HepG2 (cell line): Measurements from ENCODE around the gene PPP2R5C. TPM values are rescaled to one million over a fixed set of nuclear protein-coding genes. Genes with fewer than 3 reads are reported as not detected.

Experiments
- EP300 ChIP-seq, 3 experiments: sonication (generic) in 1 of 3; formaldehyde crosslinking in 1 of 3; IDR thresholded peaks; 2 replicates each; pipeline versions ENCODE4 v1.5.1 to v1.6.1; 2011 to 2020; ENCODE audit warnings: low read depth in 2 of 3, low read length in 2 of 3, borderline replicate concordance in 1 of 3, improper control_type of control experiment in 1 of 3, mild to moderate bottlenecking in 1 of 3, missing genetic modification reagents in 1 of 3, moderate library complexity in 1 of 3
- HMG20B ChIP-seq: conservative IDR thresholded peaks from 2 replicates; pipeline ENCODE4 v1.6.1; 2016; ENCODE audit warnings: missing genetic modification reagents, missing compliant biosample characterization
- ISL2 ChIP-seq: sonication (generic); formaldehyde crosslinking; IDR thresholded peaks from 2 replicates; pipeline ENCODE4 v1.5.0; 2020; ENCODE audit warnings: missing genetic modification reagents
- KLF11 ChIP-seq: IDR thresholded peaks from 2 replicates; pipeline ENCODE4 v1.6.1; 2016; ENCODE audit warnings: missing compliant biosample characterization
- NFE2L1 ChIP-seq: sonication (generic); formaldehyde crosslinking; IDR thresholded peaks from 2 replicates; pipeline ENCODE4 v1.4.0; 2020; ENCODE audit warnings: missing genetic modification reagents, mild to moderate bottlenecking, borderline replicate concordance
- RFX3 ChIP-seq: IDR thresholded peaks from 2 replicates; pipeline ENCODE4 v1.6.1; 2016; ENCODE audit warnings: missing biosample characterization, missing genetic modification reagents
- ZFP1 ChIP-seq: IDR thresholded peaks from 2 replicates; pipeline ENCODE4 v1.6.1; 2016
- ZNF121 ChIP-seq: sonication (generic); formaldehyde crosslinking; IDR thresholded peaks from 2 replicates; pipeline ENCODE4 v1.5.0; 2020; ENCODE audit warnings: mild to moderate bottlenecking, missing genetic modification reagents
- ZNF180 ChIP-seq: sonication (generic); formaldehyde crosslinking; IDR thresholded peaks from 2 replicates; pipeline ENCODE4 v1.4.0; 2020; ENCODE audit warnings: low read depth, missing genetic modification reagents, borderline replicate concordance
- ZNF234 ChIP-seq: sonication (generic); formaldehyde crosslinking; conservative IDR thresholded peaks from 2 replicates; pipeline ENCODE4 v1.5.1; 2020; ENCODE audit warnings: mild to moderate bottlenecking, missing genetic modification reagents
- ZNF326 ChIP-seq: sonication (generic); formaldehyde crosslinking; IDR thresholded peaks from 2 replicates; pipeline ENCODE4 v1.4.0; 2020; ENCODE audit warnings: missing genetic modification reagents, borderline replicate concordance
- ZNF501 ChIP-seq: sonication (generic); formaldehyde crosslinking; IDR thresholded peaks from 2 replicates; pipeline ENCODE4 v1.5.1; 2020; ENCODE audit warnings: mild to moderate bottlenecking, moderate library complexity, missing genetic modification reagents
- ZNF543 ChIP-seq: sonication (generic); formaldehyde crosslinking; IDR thresholded peaks from 2 replicates; pipeline ENCODE4 v1.4.0; 2020; ENCODE audit warnings: mild to moderate bottlenecking, missing genetic modification reagents
- ZNF547 ChIP-seq: sonication (generic); formaldehyde crosslinking; IDR thresholded peaks from 2 replicates; pipeline ENCODE4 v1.5.1; 2020; ENCODE audit warnings: mild to moderate bottlenecking, missing genetic modification reagents
- ZNF772 ChIP-seq: sonication (generic); formaldehyde crosslinking; IDR thresholded peaks from 2 replicates; pipeline ENCODE4 v1.5.0; 2020; ENCODE audit warnings: mild to moderate bottlenecking, missing genetic modification reagents
- ZSCAN30 ChIP-seq: sonication (generic); formaldehyde crosslinking; IDR thresholded peaks from 2 replicates; pipeline ENCODE4 v1.5.0; 2020; ENCODE audit warnings: mild to moderate bottlenecking, missing genetic modification reagents
- polyA plus RNA-seq, 8 experiments: library from polyadenylated mRNA; depleted of rRNA in 3 of 8; stranded (reverse) in 7 of 8; unstranded in 1 of 8; fragments of >200 nt; fragmentation: Illumina TruSeq in 4 of 8; extraction: Trizol in 4 of 8; gene quantifications; 2 replicates each; pipeline versions ENCODE4 v1.2.1 to v1.2.3, GENCODE V29; 2011 to 2016; ENCODE audit warnings: low read depth in 4 of 8, missing spikeins in 1 of 8, mixed read lengths in 1 of 8; ENCODE audit not compliant: insufficient read depth in 1 of 8
- total RNA-seq, 5 experiments: library from RNA; depleted of rRNA; stranded (reverse); fragments of >200 nt; fragmentation: Illumina TruSeq; extraction: Trizol; gene quantifications; 2 replicates each; pipeline ENCODE4 v1.2.3, GENCODE V29; 2016; ENCODE audit warnings: low read depth in 1 of 5
- TF ChIP-seq, protein P1 (sequence below): IDR thresholded peaks from 2 replicates; pipeline ENCODE4 v1.6.1; 2012; ENCODE audit warnings: inconsistent platforms
- TF ChIP-seq, protein P2 (sequence below): sonication (generic); formaldehyde crosslinking; IDR thresholded peaks from 2 replicates; pipeline ENCODE4 v1.4.0; 2020; ENCODE audit warnings: missing genetic modification reagents, mild to moderate bottlenecking, borderline replicate concordance
- TF ChIP-seq, protein P3 (sequence below): sonication (generic); formaldehyde crosslinking; IDR thresholded peaks from 2 replicates; pipeline ENCODE4 v1.4.0; 2020; ENCODE audit warnings: low read depth, mild to moderate bottlenecking, missing genetic modification reagents
- TF ChIP-seq, protein P4 (sequence below): sonication (generic); formaldehyde crosslinking; IDR thresholded peaks from 2 replicates; pipeline ENCODE4 v1.4.0; 2020; ENCODE audit warnings: missing genetic modification reagents
- TF ChIP-seq, protein P5 (sequence below), 2 experiments: fragments of 450-650 bp in 1 of 2; sonication (generic) in 1 of 2; formaldehyde crosslinking; IDR thresholded peaks; 2 replicates each; pipeline versions ENCODE4 v1.5.0 to v1.8.0; 2020 to 2022; ENCODE audit warnings: mild to moderate bottlenecking in 1 of 2, missing genetic modification reagents in 1 of 2

PPP2R5C gene
- total and polyA plus RNA-seq, 2 of the 13 experiments (the other 11 are each of a cell fraction or from before 2014, with no cell fraction given): 74.3 to 78.5 TPM

DNA sequence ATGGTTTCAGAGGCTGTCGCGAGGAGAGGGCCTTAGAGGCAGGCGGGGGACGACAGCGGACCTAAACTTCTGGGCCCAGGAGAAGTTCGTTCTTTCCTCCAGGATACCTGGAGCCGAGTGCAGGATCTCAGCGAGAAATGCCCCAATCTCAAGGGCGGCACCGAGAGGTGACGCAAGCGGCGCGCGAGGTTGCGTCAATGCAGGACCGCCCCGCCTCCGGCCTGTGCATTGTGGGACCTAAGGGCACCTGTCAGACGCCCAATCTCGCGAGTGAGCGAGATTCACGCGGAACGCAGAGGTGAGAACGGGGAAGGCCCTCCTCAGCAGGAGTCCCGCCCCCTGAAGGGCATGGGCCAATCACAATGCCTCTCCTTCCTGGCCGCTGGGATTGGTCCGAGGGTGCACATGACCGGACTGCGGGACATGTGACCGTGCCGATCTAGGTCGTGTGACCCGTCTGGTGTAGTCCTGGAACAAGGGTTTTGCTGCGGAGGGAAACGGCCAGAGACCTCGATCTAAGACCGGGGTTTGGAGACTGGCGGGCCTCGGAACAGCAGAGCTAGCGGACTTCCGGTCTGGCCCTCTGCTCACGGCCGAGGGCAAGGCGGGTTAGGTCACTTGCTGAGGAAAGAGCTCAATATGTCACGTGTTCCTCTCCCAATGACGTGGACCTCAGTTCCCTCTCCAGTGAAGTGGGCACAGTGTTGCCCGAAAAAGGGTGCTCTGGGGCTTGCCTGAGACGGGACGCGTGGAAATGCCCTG is 186.6 kb downstream of the PPP2R5C start (continued):
- TF ChIP-seq RFX3 (CRISPR knock-in tag) (no peak), ZNF772 (CRISPR knock-in tag) (peak; percentile 23; the same call in 1 of the 2 replicates), NFE2L1 (CRISPR knock-in tag) (0 out of 2 replicates have a peak, but pooled peaks have one; percentile 13), ISL2 (CRISPR knock-in tag) (peak; percentile 63), HMG20B (CRISPR knock-in tag) (no peak), ZNF543 (CRISPR knock-in tag) (peak; percentile 54; the same call in 1 of the 2 replicates), KLF11 (CRISPR knock-in tag) (peak; percentile 85; the same call in 1 of the 2 replicates), ZNF234 (no peak), ZNF501 (CRISPR knock-in tag) (peak; percentile 95), ZSCAN30 (CRISPR knock-in tag) (no peak), EP300 (IDR thresholded peaks at IDR 0.05; ENCODE audit: low read depth in 2 of 2, low read length in 2 of 2) (no peak; a peak in 1 of 4 replicates), EP300 (CRISPR knock-in tag; IDR thresholded peaks at IDR 0.05; ENCODE audit: borderline replicate concordance) (peak; percentile 50), ZFP1 (0 out of 2 replicates have a peak, but pooled peaks have one; percentile 38), ZNF547 (CRISPR knock-in tag) (no peak; the same call in 1 of the 2 replicates), ZNF326 (CRISPR knock-in tag) (no peak), ZNF180 (CRISPR knock-in tag) (0 out of 2 replicates have a peak, but pooled peaks have one; percentile 42), ZNF121 (no peak)
- TF ChIP-seq, protein P1, sequence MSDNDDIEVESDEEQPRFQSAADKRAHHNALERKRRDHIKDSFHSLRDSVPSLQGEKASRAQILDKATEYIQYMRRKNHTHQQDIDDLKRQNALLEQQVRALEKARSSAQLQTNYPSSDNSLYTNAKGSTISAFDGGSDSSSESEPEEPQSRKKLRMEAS: peak; percentile 86
- TF ChIP-seq, protein P2, sequence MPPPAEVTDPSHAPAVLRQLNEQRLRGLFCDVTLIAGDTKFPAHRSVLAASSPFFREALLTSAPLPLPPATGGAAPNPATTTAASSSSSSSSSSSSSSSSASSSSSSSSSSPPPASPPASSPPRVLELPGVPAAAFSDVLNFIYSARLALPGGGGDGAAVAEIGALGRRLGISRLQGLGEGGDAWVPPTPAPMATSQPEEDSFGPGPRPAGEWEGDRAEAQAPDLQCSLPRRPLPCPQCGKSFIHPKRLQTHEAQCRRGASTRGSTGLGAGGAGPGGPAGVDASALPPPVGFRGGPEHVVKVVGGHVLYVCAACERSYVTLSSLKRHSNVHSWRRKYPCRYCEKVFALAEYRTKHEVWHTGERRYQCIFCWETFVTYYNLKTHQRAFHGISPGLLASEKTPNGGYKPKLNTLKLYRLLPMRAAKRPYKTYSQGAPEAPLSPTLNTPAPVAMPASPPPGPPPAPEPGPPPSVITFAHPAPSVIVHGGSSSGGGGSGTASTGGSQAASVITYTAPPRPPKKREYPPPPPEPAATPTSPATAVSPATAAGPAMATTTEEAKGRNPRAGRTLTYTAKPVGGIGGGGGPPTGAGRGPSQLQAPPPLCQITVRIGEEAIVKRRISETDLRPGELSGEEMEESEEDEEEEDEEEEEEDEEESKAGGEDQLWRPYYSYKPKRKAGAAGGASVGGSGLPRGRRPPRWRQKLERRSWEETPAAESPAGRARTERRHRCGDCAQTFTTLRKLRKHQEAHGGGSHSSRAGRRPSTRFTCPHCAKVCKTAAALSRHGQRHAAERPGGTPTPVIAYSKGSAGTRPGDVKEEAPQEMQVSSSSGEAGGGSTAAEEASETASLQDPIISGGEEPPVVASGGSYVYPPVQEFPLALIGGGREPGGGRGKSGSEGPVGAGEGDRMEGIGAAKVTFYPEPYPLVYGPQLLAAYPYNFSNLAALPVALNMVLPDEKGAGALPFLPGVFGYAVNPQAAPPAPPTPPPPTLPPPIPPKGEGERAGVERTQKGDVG (CRISPR knock-in tag): no peak
- TF ChIP-seq, protein P3, sequence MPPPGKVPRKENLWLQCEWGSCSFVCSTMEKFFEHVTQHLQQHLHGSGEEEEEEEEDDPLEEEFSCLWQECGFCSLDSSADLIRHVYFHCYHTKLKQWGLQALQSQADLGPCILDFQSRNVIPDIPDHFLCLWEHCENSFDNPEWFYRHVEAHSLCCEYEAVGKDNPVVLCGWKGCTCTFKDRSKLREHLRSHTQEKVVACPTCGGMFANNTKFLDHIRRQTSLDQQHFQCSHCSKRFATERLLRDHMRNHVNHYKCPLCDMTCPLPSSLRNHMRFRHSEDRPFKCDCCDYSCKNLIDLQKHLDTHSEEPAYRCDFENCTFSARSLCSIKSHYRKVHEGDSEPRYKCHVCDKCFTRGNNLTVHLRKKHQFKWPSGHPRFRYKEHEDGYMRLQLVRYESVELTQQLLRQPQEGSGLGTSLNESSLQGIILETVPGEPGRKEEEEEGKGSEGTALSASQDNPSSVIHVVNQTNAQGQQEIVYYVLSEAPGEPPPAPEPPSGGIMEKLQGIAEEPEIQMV: peak; percentile 10; the same call in 1 of the 2 replicates
- TF ChIP-seq, protein P4, sequence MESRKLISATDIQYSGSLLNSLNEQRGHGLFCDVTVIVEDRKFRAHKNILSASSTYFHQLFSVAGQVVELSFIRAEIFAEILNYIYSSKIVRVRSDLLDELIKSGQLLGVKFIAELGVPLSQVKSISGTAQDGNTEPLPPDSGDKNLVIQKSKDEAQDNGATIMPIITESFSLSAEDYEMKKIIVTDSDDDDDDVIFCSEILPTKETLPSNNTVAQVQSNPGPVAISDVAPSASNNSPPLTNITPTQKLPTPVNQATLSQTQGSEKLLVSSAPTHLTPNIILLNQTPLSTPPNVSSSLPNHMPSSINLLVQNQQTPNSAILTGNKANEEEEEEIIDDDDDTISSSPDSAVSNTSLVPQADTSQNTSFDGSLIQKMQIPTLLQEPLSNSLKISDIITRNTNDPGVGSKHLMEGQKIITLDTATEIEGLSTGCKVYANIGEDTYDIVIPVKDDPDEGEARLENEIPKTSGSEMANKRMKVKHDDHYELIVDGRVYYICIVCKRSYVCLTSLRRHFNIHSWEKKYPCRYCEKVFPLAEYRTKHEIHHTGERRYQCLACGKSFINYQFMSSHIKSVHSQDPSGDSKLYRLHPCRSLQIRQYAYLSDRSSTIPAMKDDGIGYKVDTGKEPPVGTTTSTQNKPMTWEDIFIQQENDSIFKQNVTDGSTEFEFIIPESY (CRISPR knock-in tag): 0 out of 2 replicates have a peak, but pooled peaks have one; percentile 40
- TF ChIP-seq, protein P5, sequence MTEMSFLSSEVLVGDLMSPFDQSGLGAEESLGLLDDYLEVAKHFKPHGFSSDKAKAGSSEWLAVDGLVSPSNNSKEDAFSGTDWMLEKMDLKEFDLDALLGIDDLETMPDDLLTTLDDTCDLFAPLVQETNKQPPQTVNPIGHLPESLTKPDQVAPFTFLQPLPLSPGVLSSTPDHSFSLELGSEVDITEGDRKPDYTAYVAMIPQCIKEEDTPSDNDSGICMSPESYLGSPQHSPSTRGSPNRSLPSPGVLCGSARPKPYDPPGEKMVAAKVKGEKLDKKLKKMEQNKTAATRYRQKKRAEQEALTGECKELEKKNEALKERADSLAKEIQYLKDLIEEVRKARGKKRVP (CRISPR knock-in tag; IDR thresholded peaks at IDR 0.05): peak; percentile 79 to 100
